Esophagus muscularis mucosa (tissue), 4 donors: ENCODE results near the gene GRID1.

Experiments
- EP300 ChIP-seq: sonication (generic); formaldehyde crosslinking; IDR thresholded peaks from one replicate; pipeline ENCODE4 v1.6.1; 2017; ENCODE audit warnings: antibody characterized with exemption
- POLR2A ChIP-seq: fragments of 450-650 bp; IDR thresholded peaks from one replicate; pipeline ENCODE4 v1.6.1; 2017; ENCODE audit warnings: antibody characterized with exemption, moderate library complexity, mild to moderate bottlenecking, low read depth
- TF ChIP-seq, protein P1 (sequence below), 3 experiments: fragments of 200-600 bp in 2 of 3; fragments of 450-650 bp in 1 of 3; sonication (generic) in 2 of 3; IDR thresholded peaks; one replicate each; pipeline ENCODE4 v1.5.1; 2017 to 2019; ENCODE audit warnings: antibody characterized with exemption in 3 of 3, mild to moderate bottlenecking in 2 of 3, moderate library complexity in 1 of 3

DNA sequence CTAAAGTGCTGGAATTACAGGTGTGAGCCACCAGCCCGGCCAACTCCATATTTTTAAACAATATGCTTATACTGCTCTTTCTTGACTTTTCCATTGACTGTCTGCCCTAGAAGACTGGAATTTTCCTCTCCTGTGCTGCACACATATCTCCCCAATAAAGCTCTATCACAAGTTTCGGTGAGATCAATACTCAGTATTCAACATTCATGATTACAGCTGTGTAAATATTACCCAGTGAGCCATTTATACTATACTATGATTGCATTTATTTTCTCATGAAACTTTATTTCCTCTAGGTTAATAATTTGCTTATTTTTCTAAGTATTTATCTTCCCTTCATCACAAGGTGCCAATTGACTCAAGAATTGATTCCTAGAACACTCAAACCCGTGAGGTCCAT, 48.5 kb upstream of the GRID1 start:
- TF ChIP-seq, protein P1, sequence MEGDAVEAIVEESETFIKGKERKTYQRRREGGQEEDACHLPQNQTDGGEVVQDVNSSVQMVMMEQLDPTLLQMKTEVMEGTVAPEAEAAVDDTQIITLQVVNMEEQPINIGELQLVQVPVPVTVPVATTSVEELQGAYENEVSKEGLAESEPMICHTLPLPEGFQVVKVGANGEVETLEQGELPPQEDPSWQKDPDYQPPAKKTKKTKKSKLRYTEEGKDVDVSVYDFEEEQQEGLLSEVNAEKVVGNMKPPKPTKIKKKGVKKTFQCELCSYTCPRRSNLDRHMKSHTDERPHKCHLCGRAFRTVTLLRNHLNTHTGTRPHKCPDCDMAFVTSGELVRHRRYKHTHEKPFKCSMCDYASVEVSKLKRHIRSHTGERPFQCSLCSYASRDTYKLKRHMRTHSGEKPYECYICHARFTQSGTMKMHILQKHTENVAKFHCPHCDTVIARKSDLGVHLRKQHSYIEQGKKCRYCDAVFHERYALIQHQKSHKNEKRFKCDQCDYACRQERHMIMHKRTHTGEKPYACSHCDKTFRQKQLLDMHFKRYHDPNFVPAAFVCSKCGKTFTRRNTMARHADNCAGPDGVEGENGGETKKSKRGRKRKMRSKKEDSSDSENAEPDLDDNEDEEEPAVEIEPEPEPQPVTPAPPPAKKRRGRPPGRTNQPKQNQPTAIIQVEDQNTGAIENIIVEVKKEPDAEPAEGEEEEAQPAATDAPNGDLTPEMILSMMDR (IDR thresholded peaks at IDR 0.05), result no peak
- TF ChIP-seq EP300 (no peak), POLR2A (no peak)
